RCC 7860 (cell line): ENCODE results near the gene NBEA.
"Not testable (repeated sequence)": the region's sequence is repeated elsewhere in the genome, so short reads cannot be mapped to it uniquely, and the experiment has no call there.

Source experiments
- DNase-seq: peaks from one replicate; pipeline ENCODE4 v3.0.0-alpha.2; 2015; ENCODE audit warnings: low spot score
- FAIRE-seq: peaks from 2 replicates; lab custom pipeline; 2012; peaks lifted over from hg19 to GRCh38; lab: Jason Lieb, UNC

The NBEA gene

GRCh38 chr13:35365883-35366282 is 423.8 kb downstream of the NBEA start:
- DNase-seq (no peak), FAIRE-seq (no peak)

DNA sequence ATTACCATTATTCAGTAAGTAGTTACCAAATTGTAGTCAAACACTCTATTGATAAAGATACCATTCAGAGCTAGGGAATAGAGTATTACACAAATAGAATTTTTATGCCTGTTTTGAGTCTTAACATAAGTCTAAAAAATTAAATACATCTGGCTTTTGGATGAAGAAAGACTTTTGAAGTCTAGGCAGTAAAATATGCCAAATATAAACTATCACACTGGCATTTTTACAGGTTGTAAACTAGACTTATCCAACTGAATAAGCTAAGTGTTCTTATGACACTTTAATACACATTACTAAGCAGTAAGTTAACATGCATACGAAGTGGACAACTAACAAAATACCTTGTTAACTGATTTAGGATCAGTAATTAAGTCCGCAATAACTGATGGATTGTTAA is 425.5 kb downstream of the NBEA start:
- DNase-seq (no peak), FAIRE-seq (no peak)

DNA sequence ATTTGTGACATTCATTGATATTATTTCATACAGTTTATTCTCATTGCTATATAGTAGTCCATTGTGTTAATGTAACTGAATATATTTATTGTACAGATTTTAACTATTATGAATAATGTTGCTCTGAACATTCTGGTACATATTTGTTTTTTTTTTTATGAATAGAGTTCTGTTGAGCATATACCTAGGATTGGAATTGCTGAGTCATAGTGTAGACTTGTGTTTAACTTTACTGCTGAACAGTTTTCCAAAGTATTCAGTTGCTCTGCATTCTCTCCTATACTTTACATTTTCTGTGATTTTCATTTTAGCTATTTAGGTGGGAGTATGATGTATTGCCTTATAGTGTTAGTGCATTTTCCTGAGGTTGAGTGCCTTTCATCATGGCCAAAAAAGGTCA is 436.9 kb downstream of the NBEA start:
- no peak for DNase-seq
- FAIRE-seq: no peak

- no peak for DNase-seq
- FAIRE-seq: no peak
Observed at GRCh38 chr13:35379663-35380062, 437.6 kb downstream of the NBEA start.

DNA sequence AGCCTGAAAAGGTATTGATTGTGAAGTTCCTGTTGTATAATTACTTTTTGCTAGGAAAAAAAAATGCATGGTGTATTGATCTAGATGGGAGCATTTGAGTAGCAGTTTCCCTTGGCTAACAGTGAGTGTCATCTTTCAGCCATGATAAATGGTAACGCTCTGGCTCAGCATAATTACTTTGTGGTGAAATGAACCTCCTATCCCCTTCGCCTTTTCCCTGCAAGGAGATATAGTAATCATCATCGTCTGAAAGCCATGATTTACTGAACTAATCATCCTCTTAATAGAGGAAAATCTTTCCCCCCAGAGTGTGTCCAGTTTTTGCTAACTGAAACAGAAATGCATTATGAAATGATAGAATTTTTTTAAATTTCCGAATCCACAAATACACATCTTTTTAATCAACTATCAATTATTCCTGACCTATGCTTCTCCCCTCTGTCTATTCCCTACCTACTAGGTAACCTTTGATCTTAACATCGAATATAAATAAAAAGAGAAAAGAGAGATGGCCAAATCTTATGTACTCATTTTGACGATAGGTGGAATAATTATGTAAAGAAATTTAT is 445.7 kb downstream of the NBEA start:
- FAIRE-seq: no peak

DNA sequence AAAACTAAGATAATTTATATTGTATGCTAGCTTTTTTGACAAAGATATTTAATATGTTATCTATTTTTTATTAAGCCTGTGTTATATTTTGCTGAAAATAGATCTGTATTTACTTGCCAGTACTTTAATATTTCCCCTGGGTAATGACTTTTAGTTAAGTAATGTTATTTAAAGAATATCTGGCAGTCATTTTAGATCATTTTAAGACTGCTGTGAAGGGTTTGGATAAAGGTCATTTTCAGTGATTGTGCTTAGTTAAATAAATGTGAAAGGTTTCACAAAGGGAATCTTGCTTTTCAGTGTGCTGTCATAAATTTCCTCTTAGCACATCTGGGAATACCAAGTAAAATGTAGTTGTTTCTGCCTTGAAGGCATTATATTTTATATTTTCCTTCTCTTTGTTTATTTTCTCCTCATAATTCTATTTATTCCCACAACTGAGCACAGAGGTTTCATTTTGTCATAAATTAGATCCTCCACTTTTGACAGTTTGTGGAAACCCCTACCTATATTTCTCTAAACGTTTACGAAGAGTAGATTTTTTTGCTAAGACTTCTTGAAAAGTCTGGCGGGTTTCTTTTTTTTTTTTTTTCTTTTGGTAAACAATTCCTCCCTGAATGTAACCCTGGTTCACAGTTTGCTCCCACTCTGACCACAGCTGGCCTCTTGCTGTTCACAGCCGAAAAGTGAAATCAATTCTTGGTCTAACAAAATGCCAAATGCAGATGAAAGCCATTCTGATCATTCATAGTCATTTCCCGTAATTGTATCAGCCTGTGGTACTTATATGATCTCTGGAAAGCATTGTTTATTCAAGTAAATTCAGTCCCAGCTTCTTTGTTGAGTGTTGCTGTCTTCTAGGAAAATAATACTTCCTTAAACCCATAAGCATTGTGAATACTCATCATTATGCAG is 446.6 kb downstream of the NBEA start:
- no peak for FAIRE-seq

More for the DNA sequence above, 445.7 kb downstream of the NBEA start:
- DNase-seq: no peak

GRCh38 chr13:35389535-35389934 is 447.5 kb downstream of the NBEA start:
- no peak for FAIRE-seq
- DNase-seq: no peak

More for the DNA sequence above, 446.6 kb downstream of the NBEA start:
- no peak for DNase-seq

GRCh38 chr13:35392768-35393167 is 450.7 kb downstream of the NBEA start:
- FAIRE-seq: no peak
- no peak for DNase-seq

- DNase-seq (no peak), FAIRE-seq (no peak)
Observed at GRCh38 chr13:35393886-35394285, 451.8 kb downstream of the NBEA start.

- not testable (repeated sequence) for FAIRE-seq, DNase-seq
Observed at GRCh38 chr13:35408285-35408684, 466.2 kb downstream of the NBEA start.

GRCh38 chr13:35411059-35411744 is 469.1 kb downstream of the NBEA start:
- no peak for DNase-seq
- no peak for FAIRE-seq

DNA sequence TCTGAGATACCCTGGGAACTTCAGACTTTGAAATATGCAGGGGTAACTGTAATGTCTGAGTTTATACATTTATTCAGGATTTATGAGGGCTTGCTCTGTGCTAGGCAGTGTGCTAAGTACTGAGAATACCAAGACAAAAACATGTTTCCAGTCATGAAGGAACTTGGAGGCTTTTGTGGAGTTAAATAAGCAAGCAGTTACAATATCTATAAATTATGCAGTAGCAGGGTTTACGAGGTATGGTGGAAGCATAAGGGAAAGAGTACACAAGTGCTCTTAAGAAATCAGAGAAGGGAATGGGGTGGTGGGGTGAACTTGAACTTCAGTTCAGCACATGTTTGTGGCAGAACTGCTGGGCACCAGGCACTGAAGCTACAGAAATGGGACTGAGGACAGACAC is 506.4 kb downstream of the NBEA start:
- FAIRE-seq (no peak), DNase-seq (no peak)

DNA sequence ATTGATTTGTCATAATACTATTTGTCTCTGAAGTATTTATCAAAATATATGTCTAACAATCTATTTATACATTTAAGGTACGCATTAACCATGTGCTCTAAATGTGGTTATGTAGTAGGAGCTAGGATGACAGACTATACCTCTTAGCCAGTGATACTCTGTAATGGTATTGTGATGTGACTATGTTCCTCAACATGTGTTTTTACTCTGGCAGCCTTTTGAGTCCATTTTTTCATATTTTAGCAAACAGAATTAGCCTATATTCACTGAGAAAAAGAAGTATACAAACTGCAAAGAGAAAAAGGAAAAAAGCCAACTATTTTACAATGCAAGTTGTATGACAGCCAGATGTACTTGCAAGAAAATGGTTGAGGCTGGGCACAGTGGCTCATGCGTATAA is 507.8 kb downstream of the NBEA start:
- FAIRE-seq (no peak), DNase-seq (no peak)

- DNase-seq (no peak), FAIRE-seq (no peak)
Observed at GRCh38 chr13:35455022-35455421, 513.0 kb downstream of the NBEA start.

DNA sequence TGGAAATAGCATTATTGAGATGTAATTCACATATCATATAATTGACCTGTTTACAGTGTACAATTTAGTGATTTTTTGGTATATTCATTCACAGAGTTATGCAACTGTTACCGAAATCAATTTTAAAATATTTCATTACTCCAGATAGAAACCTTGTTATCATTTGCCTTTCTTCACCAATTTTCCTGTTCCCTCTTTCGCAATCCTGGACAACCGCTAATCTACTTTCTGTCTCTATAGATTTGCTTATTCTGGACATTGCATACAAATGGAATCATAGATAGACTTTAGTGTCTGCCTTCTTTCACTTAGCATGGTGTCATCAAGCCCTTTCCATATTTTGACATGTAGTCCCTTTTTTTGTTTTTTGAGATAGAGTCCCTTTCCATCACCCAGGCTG is 515.2 kb downstream of the NBEA start:
- no peak for FAIRE-seq

DNA sequence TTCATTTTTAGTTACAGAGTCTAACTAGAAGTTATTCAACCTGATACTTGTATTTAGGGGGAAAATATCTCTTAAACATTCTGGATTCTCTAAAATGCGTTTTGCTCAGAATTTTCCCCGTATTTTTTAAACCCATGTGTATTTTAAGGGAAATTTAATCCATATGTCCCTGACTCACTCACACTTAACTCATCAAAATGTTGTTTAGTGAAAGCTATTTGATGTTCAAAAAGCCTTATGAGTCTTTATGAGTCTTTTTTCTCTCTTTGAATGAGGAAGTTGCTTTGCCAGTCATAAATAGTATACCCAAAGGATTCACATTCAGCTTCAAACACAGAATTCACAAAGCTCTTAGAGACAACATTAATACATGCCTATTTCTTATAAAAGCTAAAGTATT is 518.0 kb downstream of the NBEA start:
- FAIRE-seq (no peak), DNase-seq (no peak)

More for the DNA sequence above, 515.2 kb downstream of the NBEA start:
- no peak for DNase-seq

DNA sequence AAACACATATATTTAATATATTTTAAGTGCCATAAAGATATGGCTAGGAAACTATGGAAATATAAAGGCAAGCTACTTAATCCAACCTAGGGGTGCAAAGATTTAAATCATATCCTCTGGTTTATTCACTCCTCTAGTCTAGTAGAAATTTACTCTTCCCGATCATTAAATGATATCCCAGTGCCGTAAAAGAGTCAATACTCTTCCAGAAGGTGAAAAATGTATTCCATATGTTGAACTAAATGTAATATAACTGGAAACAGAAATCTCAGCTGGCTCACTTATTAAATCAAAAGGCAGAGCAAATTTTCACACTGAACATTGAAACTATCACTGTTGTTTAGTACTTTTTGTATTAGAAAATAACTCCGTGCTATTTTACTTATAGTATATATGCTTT is 523.3 kb downstream of the NBEA start:
- FAIRE-seq: no peak

DNA sequence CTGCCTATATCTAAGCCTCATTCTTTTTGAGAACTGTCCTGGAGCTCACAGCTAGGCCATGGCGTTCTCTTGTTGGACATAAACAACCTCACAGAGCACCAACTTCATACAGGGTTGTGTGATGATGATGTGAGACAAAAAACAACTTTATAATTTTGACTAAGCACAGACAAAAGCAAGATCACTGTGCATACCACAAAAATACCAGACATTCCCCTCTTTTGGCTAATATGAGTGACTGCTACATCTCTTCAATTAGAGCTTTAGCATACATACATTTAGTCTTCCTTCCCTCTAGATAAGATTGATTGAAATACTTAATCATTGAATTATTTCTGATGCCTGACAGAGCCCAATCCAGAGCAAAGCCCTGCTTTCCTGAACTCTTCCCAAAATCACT is 526.1 kb downstream of the NBEA start:
- FAIRE-seq: no peak
- no peak for DNase-seq

More for the DNA sequence above, 523.3 kb downstream of the NBEA start:
- DNase-seq: no peak

DNA sequence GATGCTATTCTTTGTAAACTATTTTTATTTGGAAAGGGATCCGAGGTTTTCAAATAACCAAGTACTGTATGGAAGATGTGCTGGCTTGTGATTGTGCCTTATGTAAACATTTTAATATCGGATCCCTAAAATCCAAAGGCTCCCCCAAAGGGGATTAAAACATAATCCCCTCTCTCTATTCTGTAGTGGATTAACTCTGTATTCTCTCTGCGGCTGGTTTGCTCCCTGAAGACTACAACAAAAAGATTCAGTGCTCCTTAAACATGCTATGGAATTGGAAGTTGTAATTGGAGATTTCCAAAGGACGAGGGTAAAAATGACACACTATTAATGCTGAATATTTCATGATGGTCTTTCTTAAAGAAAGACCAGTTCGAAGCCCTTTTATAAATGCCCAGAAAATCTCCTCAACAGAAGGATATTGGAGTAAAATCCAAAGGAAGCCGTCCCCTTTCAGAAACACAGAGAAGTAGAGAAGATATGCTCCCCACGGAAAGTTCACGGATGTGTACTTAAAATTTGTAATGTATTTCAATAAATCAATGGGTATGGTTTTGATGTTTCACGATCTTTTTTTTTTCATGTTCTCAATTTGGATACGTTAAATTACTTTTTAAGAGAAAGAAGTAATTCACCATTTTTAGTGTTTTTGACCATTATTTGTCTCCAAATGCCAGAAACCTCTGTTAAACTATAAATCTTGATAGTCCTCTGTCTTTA is 527.9 kb downstream of the NBEA start:
- DNase-seq: no peak
- no peak for FAIRE-seq

DNA sequence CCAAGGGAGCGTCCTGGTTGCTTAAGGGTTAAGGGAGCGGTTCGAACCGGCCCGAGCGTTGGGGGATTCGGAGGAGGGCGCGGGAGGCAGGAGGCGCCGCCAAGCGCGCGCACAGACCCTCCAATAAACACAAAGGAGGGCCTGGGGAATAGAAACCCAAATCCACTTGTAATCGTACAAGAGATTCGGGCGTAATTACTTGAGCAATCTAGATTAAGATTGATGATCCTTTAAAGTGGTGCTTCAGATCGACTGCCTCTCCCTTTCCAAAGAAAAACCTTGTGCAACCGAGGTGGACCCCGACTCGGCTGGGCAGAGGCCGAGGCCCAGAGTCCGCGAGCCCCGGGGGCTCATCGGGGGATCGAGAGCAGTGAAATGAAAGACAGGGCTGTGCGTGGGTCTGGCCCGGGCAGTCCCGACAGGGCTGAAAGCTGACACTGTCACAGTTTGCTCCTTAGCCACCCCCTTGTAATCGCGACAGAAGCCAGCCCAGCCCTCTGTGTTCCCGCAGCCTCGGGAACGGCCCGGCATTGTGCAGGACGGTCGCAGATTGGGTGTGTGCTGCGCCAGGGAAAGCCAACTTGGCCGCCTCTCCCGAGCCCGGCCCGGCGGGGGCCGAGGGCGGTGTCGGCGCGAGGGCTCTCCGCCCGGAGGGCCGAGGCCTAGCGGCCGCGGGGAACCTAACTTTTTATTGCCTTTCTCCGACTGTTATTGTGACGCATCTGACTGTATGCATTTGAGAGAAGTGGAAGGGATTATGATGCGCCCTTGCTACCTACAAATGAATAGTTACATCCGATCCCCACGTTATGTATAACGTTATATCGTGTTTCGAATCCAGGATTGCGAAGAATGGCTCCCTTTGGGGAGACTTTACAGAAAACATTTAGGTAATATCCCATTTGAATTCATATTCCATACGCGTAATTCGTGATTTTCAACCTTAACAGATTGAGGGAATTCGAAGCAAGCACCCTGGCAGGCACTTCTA is 528.9 kb downstream of the NBEA start:
- no peak for DNase-seq
- no peak for FAIRE-seq
